OCI-LY7 (cell line): ENCODE results near the gene TDRD9. TPM values are rescaled to one million over a fixed set of nuclear protein-coding genes. Genes with fewer than 3 reads are reported as not detected.

ENCODE experiments used
- BruUV-seq: library from RNA; stranded (reverse); fragments of 400-500 nt; replicated peaks from 2 replicates; lab custom pipeline; 2021; lab: Mats Ljungman, UMichigan
- CTCF ChIA-PET: fragments of 300-600 bp; sonication (Branson Sonifier 250); formaldehyde crosslinking; loops from one replicate; lab custom pipeline; 2022; ENCODE audit warnings: antibody characterized with exemption; ENCODE audit not compliant: unreplicated experiment; lab: Charles Lee
- POLR2A ChIA-PET: fragments of 300-600 bp; sonication (Branson Sonifier 250); formaldehyde crosslinking; loops from one replicate; lab custom pipeline; 2022; ENCODE audit warnings: antibody characterized with exemption; lab: Charles Lee
- DNase-seq: peaks from one replicate; pipeline ENCODE4 v3.0.0-alpha.2; 2015; ENCODE audit warnings: low spot score
- H2AFZ ChIP-seq: fragments of 200-600 bp; sonication (generic), shearing (Covaris generic); 2 replicates; pipeline ENCODE4 v1.6.1; 2014; ENCODE audit warnings: mild to moderate bottlenecking, antibody characterized with exemption, low read length, moderate library complexity
- H3K27ac ChIP-seq: fragments of 200-600 bp; sonication (generic); 2 replicates; pipeline ENCODE4 v1.5.1; 2014; ENCODE audit warnings: mixed run types, low read depth, mild to moderate bottlenecking, moderate library complexity, low read length, inconsistent platforms; ENCODE audit not compliant: poor library complexity, severe bottlenecking
- H3K36me3 ChIP-seq: fragments of 200-600 bp; sonication (generic); 2 replicates; pipeline ENCODE4 v1.6.1; 2014; ENCODE audit warnings: mild to moderate bottlenecking, antibody characterized with exemption, low read length, moderate library complexity, mixed read lengths; ENCODE audit not compliant: insufficient read depth
- H3K4me1 ChIP-seq: fragments of 200-600 bp; sonication (generic); 2 replicates; pipeline ENCODE4 v1.5.1; 2014; ENCODE audit warnings: mild to moderate bottlenecking, low read length; ENCODE audit not compliant: insufficient read depth, poor library complexity, severe bottlenecking
- H3K4me2 ChIP-seq: fragments of 200-600 bp; sonication (generic); 2 replicates; pipeline ENCODE4 v1.6.1; 2014; ENCODE audit warnings: mild to moderate bottlenecking, low read length
- H3K4me3 ChIP-seq: fragments of 200-600 bp; sonication (generic); 2 replicates; pipeline ENCODE4 v1.5.1; 2014; ENCODE audit warnings: mild to moderate bottlenecking, low read depth, low read length; ENCODE audit not compliant: poor library complexity, severe bottlenecking
- H3K79me2 ChIP-seq: fragments of 200-600 bp; sonication (generic); 2 replicates; pipeline ENCODE4 v1.6.1; 2016; ENCODE audit warnings: low read depth, mild to moderate bottlenecking, low read length, moderate library complexity, mixed read lengths; ENCODE audit not compliant: insufficient read depth
- H3K9me2 ChIP-seq: fragments of 200-600 bp; sonication (generic); 2 replicates; pipeline ENCODE4 v1.6.1; 2016; ENCODE audit warnings: mild to moderate bottlenecking, low read length, mixed read lengths; ENCODE audit not compliant: insufficient read depth
- H3K9me3 ChIP-seq: fragments of 200-600 bp; sonication (generic); 2 replicates; pipeline ENCODE4 v1.6.1; 2014; ENCODE audit warnings: mild to moderate bottlenecking, mixed run types, low read length, mixed read lengths
- H4K20me1 ChIP-seq: fragments of 200-600 bp; sonication (generic); 2 replicates; pipeline ENCODE4 v1.6.1; 2014; ENCODE audit warnings: mild to moderate bottlenecking, antibody characterized with exemption, low read length, moderate library complexity, mixed read lengths; ENCODE audit not compliant: insufficient read depth
- CTCF ChIP-seq: fragments of 200-600 bp; sonication (generic); conservative IDR thresholded peaks from 2 replicates; pipeline ENCODE4 v1.5.1; 2014; ENCODE audit warnings: mild to moderate bottlenecking, antibody characterized with exemption, low read length, moderate library complexity, mixed read lengths
- EZH2phosphoT487 ChIP-seq: fragments of 200-600 bp; sonication (generic); IDR thresholded peaks from 2 replicates; pipeline ENCODE4 v1.6.1; 2018; ENCODE audit warnings: low read depth, borderline replicate concordance, mild to moderate bottlenecking, mixed run types, antibody characterized with exemption, low read length, moderate library complexity, mixed read lengths
- intact Hi-C: fragments of 100-400 bp; cut with micrococcal nuclease; formaldehyde crosslinking; loops from one replicate; pipeline ENCODE4 v1.10.0; 2022; ENCODE audit not compliant: unreplicated experiment
- small RNA-seq: library from RNA; depleted of rRNA; stranded (forward); fragments of <200 nt; gene quantifications from one replicate; pipeline ENCODE3, GENCODE V24; 2014
- total RNA-seq, 2 experiments: library from RNA; depleted of rRNA in 1 of 2; stranded (reverse); fragments of >200 nt in 1 of 2; shearing (Covaris generic) in 1 of 2; gene quantifications; 2 replicates each; pipeline ENCODE4 v1.2.3, GENCODE V29; 2014 to 2022

The TDRD9 gene
- total RNA-seq, 2 experiments from 2014 or later = not detected

GRCh38 chr14:104101651-104102281 is 173.5 kb downstream of the TDRD9 start:
- no peak overlapping the region for H3K4me2 ChIP-seq
- H3K36me3 ChIP-seq = no peaks in the 10 kb centered on the region
- TF ChIP-seq CTCF (no peak), EZH2phosphoT487 (no peak)
- BruUV-seq = no TSS peak
- H3K9me3 ChIP-seq = no peaks in the 10 kb centered on the region
- no peak overlapping the region for H3K27ac ChIP-seq
- DNase-seq = no peak
- H3K4me1 ChIP-seq = no peaks in the 10 kb centered on the region
- no peaks in the 10 kb centered on the region for H4K20me1 ChIP-seq
- H3K4me3 ChIP-seq = no peak overlapping the region
- ChIA-PET POLR2A (no interaction called here), CTCF (no interaction called here)
- no peaks in the 10 kb centered on the region for H3K9me2 ChIP-seq
- no peak overlapping the region for H2AFZ ChIP-seq
- no peaks in the 10 kb centered on the region for H3K79me2 ChIP-seq
- intact Hi-C loops = no loop called here

Small RNAs within 50 kb of the gene (small RNA-seq; reads per million reads assigned to genes)
- not detected for gene RN7SL634P

Other genes with a start within 250 kb of the TDRD9 start
- gene XRCC3, start 213.0 kb upstream of the TDRD9 start, total RNA-seq (2014; rRNA removed; shearing (Covaris generic)) = 83.6 and 130 TPM in 2 replicates
- gene XRCC3, start 213.0 kb upstream of the TDRD9 start, total RNA-seq (2022) = 83.3 and 86.0 TPM in 2 replicates
- gene ZFYVE21, start 212.6 kb upstream of the TDRD9 start, total RNA-seq (2014; rRNA removed; shearing (Covaris generic)) = 16.6 and 22.5 TPM in 2 replicates
- 18.0 and 23.2 TPM in 2 replicates for gene ZFYVE21, start 212.6 kb upstream of the TDRD9 start, total RNA-seq (2022)
- 8.2 and 9.7 TPM in 2 replicates for gene PPP1R13B, start 80.9 kb upstream of the TDRD9 start, total RNA-seq (2014; rRNA removed; shearing (Covaris generic))
- gene PPP1R13B, start 80.9 kb upstream of the TDRD9 start, total RNA-seq (2022) = 13.1 and 18.9 TPM in 2 replicates
- not detected in 2 replicates for gene RD3L, start 14.1 kb downstream of the TDRD9 start, total RNA-seq (2014; rRNA removed; shearing (Covaris generic))
- not detected in 2 replicates for gene RD3L, start 14.1 kb downstream of the TDRD9 start, total RNA-seq (2022)
- gene ASPG, start 157.2 kb downstream of the TDRD9 start, total RNA-seq (2014; rRNA removed; shearing (Covaris generic)) = not detected in 2 replicates
- not detected in 2 replicates for gene ASPG, start 157.2 kb downstream of the TDRD9 start, total RNA-seq (2022)
- gene KIF26A, start 210.1 kb downstream of the TDRD9 start, total RNA-seq (2014; rRNA removed; shearing (Covaris generic)) = not detected in 2 replicates
- gene KIF26A, start 210.1 kb downstream of the TDRD9 start, total RNA-seq (2022) = not detected in 2 replicates